ENCODE results near the gene PARD3B.

PARD3B gene

DNA sequence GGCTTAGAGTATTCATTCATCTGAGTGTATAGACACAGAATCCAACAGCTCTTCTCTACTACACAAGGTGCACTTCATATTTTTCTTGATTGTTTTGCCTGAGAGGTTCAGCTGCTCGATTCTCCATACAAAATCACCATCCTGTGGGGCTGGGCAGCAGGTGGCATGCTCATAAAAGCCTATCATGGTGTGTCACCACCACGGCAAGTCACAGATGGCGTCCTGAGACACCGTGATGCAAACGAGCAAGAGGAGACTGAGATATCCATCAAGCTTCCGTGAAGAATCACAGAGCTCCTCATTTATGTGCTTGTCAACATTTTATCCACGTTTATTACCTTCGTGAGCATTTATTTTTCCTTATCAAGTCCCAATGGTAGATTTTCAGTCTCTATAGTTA is 1114.6 kb downstream of the PARD3B start:
- TF ChIP-seq, protein P1, sequence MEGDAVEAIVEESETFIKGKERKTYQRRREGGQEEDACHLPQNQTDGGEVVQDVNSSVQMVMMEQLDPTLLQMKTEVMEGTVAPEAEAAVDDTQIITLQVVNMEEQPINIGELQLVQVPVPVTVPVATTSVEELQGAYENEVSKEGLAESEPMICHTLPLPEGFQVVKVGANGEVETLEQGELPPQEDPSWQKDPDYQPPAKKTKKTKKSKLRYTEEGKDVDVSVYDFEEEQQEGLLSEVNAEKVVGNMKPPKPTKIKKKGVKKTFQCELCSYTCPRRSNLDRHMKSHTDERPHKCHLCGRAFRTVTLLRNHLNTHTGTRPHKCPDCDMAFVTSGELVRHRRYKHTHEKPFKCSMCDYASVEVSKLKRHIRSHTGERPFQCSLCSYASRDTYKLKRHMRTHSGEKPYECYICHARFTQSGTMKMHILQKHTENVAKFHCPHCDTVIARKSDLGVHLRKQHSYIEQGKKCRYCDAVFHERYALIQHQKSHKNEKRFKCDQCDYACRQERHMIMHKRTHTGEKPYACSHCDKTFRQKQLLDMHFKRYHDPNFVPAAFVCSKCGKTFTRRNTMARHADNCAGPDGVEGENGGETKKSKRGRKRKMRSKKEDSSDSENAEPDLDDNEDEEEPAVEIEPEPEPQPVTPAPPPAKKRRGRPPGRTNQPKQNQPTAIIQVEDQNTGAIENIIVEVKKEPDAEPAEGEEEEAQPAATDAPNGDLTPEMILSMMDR (IDR thresholded peaks at IDR 0.05; ENCODE audit: borderline replicate concordance, control extremely low read depth, extremely low read depth, insufficient read depth, missing control alignments), result no peak
- no peak for DNase-seq (ENCODE audit: low spot score)
- in situ Hi-C loops (cut with MboI; ENCODE audit: low sequenced_read_pairs, unreplicated experiment), result no loop called here

DNA sequence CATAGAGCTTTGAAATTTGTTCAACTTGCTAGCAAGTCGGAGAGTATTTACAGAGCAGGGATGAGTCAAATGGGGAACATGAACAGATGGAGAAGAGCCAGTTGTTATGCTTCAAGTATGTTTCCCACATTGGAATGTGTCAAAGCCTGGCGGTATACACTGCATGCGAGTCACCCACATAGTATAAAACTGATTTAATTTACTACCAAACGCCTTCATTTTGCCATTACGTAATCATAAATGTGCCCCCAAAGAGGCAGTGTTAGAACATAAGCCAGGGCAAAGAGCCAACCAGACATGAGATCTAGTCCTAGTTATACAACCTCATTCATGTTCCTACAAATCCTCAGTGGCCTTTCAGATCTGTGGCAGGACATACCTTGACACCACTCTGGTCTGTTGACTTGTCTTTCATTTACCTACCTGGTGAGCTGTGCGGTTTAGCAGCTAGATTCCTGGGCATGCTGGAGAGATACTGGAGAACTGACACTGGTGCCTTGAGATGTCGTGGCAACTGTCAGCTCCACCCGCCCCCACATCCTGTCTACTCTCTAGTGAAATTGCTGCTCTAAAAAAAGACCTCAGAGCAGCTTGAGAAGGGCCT is 1115.3 kb downstream of the PARD3B start:
- peak; percentile 14 for DNase-seq (ENCODE audit: low spot score)
- in situ Hi-C loops (cut with MboI; ENCODE audit: low sequenced_read_pairs, unreplicated experiment), result no loop called here
- TF ChIP-seq, protein P1 (IDR thresholded peaks at IDR 0.05; ENCODE audit: borderline replicate concordance, control extremely low read depth, extremely low read depth, insufficient read depth, missing control alignments), result no peak

DNA sequence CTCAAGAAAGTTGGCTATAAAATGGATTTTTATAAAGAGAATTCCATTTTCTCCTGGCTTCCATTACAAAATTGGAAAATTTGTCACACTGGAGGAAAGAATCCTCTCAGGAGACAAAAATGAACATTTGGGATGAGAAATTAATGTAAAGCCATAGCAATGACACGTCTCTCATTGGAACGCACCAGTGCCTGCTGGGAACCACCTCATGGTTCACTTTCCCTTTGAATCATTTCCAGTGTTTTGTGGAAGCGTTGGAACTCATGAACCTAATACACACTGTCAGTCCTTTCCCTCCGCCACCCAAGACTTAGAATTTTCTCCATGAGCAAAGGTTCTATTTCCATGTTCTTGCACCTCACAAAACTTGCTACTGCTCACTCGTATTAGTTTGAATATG is 1116.0 kb downstream of the PARD3B start:
- TF ChIP-seq, protein P1 (IDR thresholded peaks at IDR 0.05; ENCODE audit: borderline replicate concordance, control extremely low read depth, extremely low read depth, insufficient read depth, missing control alignments), result no peak
- DNase-seq (ENCODE audit: low spot score), result no peak
- in situ Hi-C loops (cut with MboI; ENCODE audit: low sequenced_read_pairs, unreplicated experiment), result no loop called here

DNA sequence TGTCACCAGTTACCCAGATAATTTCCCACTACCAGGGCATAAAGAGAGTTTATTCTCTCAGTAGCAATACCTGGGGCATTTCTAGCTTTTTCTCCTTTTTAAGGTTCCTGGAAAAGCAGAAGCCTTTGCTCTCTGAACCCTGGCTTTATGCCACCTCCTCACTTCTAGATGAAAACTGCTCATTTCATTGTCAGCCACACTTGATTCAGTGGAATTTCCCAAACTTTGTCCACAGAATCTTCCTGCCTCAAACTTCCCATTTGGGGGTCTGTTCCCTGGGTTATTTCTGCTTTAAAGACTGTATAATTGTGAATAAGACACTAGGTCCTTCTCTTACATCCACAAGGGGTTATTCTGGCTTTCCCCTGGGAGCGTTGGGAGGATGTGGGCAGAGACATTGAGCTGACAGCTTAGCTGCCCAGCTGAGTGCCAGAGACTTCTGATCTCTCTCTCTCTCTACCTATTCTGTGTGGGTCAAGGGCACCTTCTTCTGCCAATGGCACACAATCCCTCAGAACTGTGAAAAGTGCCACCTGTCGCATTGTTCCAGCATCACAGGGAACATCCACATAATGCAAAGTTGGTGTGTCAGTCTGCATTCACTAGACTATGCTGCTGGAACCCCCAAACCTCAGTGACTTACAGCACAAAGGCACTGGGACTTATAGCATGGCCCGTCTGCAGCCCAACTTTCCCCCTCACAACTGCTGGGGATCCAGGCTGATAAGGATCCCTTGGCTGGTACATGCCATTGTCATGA is 1117.1 kb downstream of the PARD3B start:
- in situ Hi-C loops (cut with MboI; ENCODE audit: low sequenced_read_pairs, unreplicated experiment), result no loop called here
- TF ChIP-seq, protein P1 (IDR thresholded peaks at IDR 0.05; ENCODE audit: borderline replicate concordance, control extremely low read depth, extremely low read depth, insufficient read depth, missing control alignments), result no peak
- no peak for DNase-seq (ENCODE audit: low spot score)

DNA sequence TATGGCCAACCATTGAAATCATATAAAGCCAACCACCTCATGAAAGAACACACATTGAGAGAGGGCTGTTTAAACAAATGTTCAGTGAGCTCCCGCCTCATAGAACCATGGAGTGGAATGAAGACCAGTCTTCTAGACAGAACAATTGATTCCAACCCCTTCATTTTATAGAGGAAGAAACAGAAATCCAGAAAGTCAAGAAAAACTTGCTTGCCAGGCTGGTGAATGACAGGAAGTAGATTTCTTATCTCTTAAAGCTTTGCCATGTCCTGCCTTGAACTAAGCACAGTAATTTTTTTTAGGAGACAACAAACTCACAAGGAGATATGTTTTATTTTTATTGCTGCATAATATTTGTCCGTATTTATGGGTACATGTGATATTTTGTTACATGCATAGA is 1120.5 kb downstream of the PARD3B start:
- DNase-seq (ENCODE audit: low spot score), result no peak
- TF ChIP-seq, protein P1 (IDR thresholded peaks at IDR 0.05; ENCODE audit: borderline replicate concordance, control extremely low read depth, extremely low read depth, insufficient read depth, missing control alignments), result no peak
- in situ Hi-C loops (cut with MboI; ENCODE audit: low sequenced_read_pairs, unreplicated experiment), result no loop called here

Measured in GM13976 (cell line).